ENCODE results near the gene GBX1. TPM values are rescaled to one million over a fixed set of nuclear protein-coding genes. Genes with fewer than 3 reads are reported as not detected.

GBX1 gene
- total RNA-seq, 1 experiment from 2014 or later = not detected

DNA sequence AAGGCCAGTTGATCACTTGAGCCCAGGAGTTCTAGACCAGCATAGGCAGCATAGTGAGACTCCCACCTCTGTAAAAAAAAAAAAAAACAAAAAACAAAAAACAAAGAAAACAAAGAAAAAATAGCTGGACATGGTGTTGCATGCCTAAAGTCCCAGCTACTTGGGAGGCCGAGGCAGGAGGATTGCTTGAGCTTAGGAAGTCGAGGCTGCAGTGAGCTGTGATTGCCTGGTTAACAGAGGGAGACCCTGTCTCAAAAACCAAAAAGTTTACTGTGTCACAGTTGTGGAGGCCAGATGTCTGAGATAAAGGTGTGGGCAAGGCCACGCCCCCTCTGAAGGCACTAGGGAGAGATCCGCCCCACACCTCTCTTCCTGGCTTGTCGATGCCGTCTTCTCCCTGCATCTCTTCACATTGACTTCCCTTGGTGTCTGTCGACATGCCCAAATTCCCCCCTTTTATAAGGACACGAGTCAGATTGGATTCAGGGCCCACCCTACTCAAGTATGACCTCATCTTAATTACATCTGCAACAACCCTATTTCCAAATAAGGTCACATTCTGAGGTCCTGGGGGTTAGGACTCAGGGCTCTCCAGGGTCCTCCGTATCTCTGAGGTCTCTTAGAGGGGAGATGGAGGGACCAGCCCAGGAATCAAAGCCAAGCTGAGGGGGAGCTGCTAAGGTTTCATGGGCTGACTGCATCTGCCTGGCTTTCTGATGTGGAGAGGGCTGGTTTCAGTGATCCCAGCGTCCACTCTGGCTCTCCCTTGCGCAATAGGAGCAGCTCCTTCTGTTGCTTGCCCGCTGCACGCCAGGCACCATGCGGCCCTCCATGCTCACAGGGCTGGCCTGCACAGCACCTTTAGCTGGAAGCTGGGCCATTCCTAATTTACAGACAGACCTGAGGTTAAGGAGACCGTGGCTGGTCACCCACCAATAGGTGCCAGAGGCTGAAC is 58.1 kb downstream of the GBX1 start:
- no peak for DNase-seq
- Histone ChIP-seq H2BK5ac (ENCODE audit: insufficient read length, low read length) (no peak overlapping the region), H3K27me3 (ENCODE audit: insufficient read depth, low read length) (no peaks in the 10 kb centered on the region), H3K18ac (ENCODE audit: insufficient read length, low read depth, low read length) (no peak overlapping the region), H3K27ac (ENCODE audit: insufficient read length, low read depth, low read length) (no peak overlapping the region), H2AFZ (ENCODE audit: low read length) (no peak overlapping the region), H3K56ac (ENCODE audit: insufficient read length, low read depth, low read length) (no peak overlapping the region), H3K14ac (ENCODE audit: insufficient read depth, low read length) (no peak overlapping the region), H3K79me2 (ENCODE audit: insufficient read depth, low read length) (peaks cover 4% of the 10 kb centered on the region; the same call in 1 of the 2 replicates), H3K9ac (ENCODE audit: extremely low read depth, insufficient read length, low read length) (no peak overlapping the region), H3K4me2 (ENCODE audit: insufficient read depth, insufficient read length, low read length) (no peak overlapping the region), H3K23me2 (ENCODE audit: insufficient read length, low read depth, low read length, poor library complexity, severe bottlenecking) (no peaks in the 10 kb centered on the region), H2BK12ac (ENCODE audit: insufficient read length, low read depth, low read length) (no peak overlapping the region), H2BK15ac (ENCODE audit: low read depth, low read length) (no peak overlapping the region), H3K4ac (ENCODE audit: low read depth, low read length) (no peak overlapping the region), H4K5ac (ENCODE audit: insufficient read length, low read depth, low read length) (no peak overlapping the region), H2AK5ac (ENCODE audit: insufficient read length, low read length) (no peak overlapping the region), H3K23ac (ENCODE audit: insufficient read length, low read depth, low read length) (no peak overlapping the region), H4K91ac (ENCODE audit: insufficient read length, low read depth, low read length) (no peak overlapping the region), H4K8ac (replicated peaks; ENCODE audit: insufficient read length, low read depth, low read length) (no peak overlapping the region), H3K4me1 (ENCODE audit: insufficient read depth, low read length) (peaks cover 7% of the 10 kb centered on the region; the same call in 1 of the 2 replicates), H2BK120ac (ENCODE audit: low read depth, low read length, poor library complexity, severe bottlenecking) (no peak overlapping the region), H3K9me3 (ENCODE audit: control insufficient read depth, low read depth, low read length) (no peaks in the 10 kb centered on the region), H3T11ph (ENCODE audit: low read length) (no peak overlapping the region), H2BK20ac (ENCODE audit: low read depth, low read length, poor library complexity, severe bottlenecking) (no peak overlapping the region), H3K79me1 (ENCODE audit: insufficient read depth, low read depth, low read length, poor library complexity, severe bottlenecking) (peaks cover 3% of the 10 kb centered on the region), H4K20me1 (ENCODE audit: control insufficient read depth, insufficient read depth, insufficient read length) (no peaks in the 10 kb centered on the region)
- no peaks in the 10 kb centered on the region for H3K9me3 Mint-ChIP-seq
- H3K36me3 Mint-ChIP-seq (ENCODE audit: insufficient read depth in 1 of 3, low read depth in 3 of 3) = peaks cover 0 to 6% (median 2%) of the 10 kb centered on the region in 3 experiments; a peak in 5 of 7 replicates
- H3K27ac Mint-ChIP-seq = peak overlapping the region in 2 of 3 experiments; percentile 1 to 27; a peak in 1 of 7 replicates
- H3K27me3 Mint-ChIP-seq (ENCODE audit: low read depth) = no peaks in the 10 kb centered on the region; the same call in none of the 2 replicates
- H3K4me3 Mint-ChIP-seq = no peak overlapping the region
- H3K4me1 Mint-ChIP-seq = peaks cover 31 to 36% of the 10 kb centered on the region in 2 experiments
- TF ChIP-seq, protein P1, sequence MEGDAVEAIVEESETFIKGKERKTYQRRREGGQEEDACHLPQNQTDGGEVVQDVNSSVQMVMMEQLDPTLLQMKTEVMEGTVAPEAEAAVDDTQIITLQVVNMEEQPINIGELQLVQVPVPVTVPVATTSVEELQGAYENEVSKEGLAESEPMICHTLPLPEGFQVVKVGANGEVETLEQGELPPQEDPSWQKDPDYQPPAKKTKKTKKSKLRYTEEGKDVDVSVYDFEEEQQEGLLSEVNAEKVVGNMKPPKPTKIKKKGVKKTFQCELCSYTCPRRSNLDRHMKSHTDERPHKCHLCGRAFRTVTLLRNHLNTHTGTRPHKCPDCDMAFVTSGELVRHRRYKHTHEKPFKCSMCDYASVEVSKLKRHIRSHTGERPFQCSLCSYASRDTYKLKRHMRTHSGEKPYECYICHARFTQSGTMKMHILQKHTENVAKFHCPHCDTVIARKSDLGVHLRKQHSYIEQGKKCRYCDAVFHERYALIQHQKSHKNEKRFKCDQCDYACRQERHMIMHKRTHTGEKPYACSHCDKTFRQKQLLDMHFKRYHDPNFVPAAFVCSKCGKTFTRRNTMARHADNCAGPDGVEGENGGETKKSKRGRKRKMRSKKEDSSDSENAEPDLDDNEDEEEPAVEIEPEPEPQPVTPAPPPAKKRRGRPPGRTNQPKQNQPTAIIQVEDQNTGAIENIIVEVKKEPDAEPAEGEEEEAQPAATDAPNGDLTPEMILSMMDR (conservative IDR thresholded peaks at IDR 0.05) = no peak
- WGBS (ENCODE audit: extremely low coverage, insufficient read length, low lambda C conversion rate) = no CpG with 5 or more reads among the region's 15 CpGs
